HG03342 (cell line): ENCODE data around the gene SLC25A17.
"Not testable (repeated sequence)": the region's sequence is repeated elsewhere in the genome, so short reads cannot be mapped to it uniquely, and the experiment has no call there.

Source experiments
- ATAC-seq: cut with Tn5 transposase; IDR thresholded peaks from one replicate; pipeline ENCODE4 v1.9.1; 2021; ENCODE audit warnings: mild to moderate bottlenecking, moderate library complexity; ENCODE audit not compliant: unreplicated experiment

Gene SLC25A17

DNA sequence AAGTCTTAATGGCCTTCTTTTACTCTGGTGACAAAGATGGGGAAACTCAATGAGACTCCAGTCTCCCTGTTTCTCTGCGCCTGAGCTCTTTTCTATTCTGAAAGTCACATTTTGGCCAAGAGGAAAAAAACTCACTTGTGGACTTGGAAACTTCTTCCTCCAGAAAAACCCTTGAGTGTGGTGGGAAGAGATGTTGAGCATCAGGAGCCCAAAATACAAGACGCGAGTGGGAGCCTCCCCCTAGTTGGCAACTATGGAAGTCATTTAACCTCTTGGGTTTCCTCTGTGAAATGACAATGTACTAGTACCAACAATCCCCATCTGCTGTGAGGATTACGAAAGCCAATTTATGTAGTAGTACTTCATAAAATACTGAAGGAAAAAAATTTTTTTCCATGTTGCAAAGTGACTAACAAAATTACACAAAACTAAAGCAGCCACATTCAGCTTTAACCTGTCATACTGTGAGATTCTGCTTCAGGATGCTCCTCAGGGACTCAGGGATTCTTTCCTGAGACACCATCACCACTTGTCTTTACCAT lies 524 bp upstream of the SLC25A17 start:
- no peak for ATAC-seq

DNA sequence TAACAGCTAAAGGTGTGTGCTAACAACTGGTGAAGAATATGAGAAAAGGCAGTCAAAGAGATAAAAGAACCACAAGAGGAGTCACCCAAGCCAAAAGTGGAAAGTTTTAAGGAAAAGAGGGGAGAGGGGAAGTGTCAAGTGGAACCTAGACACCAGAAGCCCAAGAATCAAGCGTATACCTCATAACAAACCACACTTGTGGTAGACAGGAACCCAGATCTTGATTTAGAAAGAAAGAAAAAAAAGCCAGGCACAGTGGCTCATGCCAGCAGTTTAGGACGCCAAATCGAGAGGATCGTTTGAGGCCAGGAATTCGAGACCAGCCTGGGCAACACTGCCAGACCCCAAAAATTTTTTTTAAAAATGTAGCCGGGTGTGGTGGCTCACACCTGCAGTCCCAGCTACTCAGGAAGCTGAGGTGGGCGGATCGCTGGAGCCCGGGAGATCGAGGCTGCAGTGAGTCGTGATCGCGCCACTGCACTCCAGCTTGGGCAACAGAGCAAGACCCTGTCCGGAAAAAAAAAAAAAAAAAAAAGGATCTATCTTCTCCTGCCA lies 877 bp downstream of the SLC25A17 start:
- ATAC-seq = no peak

DNA sequence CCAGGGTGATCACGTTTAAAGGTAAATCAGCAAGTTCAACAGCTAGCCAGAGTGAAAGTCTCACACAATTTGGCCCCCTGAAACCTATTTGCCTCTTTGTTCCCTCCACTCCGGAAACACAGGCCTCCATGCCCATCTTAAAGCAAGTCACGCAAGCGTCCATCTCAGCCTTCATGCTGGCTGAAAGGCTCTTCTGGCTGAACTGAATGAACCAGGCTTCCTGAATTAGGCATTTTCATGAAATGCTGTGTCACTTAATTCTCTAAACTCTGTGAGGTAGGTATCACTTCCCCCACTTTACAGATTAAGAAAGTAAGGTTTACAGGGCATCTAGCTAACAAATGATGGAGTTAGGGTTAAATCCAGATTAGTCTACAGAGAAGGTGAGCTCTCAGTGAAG lies 1.4 kb downstream of the SLC25A17 start:
- ATAC-seq = no peak

DNA sequence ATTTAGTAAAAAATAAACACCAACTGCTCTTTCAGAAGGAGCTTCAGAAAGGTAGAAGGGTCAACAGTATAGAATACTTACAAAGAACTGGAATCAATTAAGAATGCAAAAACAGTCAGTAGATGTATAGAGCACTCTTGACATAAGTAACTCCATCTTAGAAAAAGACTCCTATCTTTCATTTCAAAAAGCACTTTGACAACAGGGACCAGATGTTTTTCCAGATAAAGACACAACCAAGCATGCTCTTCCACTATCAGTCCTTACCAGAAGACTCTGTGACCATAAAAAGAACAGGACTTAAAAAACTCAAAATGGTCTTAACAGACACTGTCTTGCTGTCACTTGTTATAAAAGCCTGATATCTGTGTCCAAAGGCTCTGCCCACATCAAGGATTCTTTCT lies 5.2 kb downstream of the SLC25A17 start:
- no peak for ATAC-seq

DNA sequence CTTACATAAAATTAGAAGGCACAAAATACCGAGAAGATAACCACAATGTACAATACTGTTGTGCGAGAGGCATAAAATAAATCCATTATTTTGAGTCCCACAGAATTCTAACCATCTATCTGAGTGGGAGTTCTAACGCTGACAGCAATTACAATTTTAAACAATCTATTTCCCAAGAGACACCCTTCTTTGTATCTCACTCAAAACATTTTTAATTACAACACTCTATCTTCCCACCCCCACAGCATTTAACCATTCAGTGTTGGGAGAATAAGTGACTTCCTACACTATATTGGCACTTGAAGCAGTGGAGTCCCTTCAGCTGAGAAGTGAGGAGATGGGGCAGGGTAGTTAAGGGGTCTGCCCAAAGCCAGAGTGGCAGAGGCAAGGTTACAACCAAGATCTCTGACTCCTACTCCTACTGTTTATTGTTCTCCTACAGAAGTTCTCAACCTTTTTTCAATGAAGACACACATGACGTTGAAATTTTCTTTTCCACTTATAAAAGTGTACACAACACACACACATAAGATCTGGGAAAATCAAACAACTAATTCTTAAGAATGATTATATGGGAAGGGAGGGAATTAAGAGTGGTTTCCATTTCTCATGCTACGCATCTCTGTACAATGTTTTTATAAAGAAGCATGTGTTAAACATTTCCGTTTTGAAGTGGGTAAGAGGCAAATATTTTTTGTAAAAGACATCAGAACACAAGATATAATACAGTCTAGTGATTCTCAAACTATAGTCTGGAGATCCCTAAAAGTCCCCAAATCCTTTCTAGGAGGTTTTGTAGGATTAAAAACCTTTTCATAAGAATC lies 10.9 kb downstream of the SLC25A17 start:
- no peak for ATAC-seq

DNA sequence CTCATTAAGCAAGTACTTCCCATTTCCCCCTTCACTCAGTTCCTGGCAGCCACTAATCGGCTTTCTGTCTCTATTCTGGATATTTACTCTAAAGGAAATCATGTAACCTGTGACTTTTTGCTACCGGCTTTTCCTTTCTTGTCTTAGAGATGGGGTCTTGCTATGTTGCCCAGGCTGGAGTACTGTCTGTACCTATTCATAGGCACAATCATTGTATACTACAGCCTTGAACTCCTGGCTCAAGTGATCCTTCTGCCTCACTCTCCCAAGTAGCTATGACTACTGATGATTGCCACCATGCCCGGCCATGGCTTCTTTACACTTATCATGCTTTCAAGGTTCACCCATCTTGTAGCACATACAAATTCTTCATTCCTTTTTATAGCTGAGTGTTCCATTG lies 12.4 kb downstream of the SLC25A17 start:
- ATAC-seq = no peak

DNA sequence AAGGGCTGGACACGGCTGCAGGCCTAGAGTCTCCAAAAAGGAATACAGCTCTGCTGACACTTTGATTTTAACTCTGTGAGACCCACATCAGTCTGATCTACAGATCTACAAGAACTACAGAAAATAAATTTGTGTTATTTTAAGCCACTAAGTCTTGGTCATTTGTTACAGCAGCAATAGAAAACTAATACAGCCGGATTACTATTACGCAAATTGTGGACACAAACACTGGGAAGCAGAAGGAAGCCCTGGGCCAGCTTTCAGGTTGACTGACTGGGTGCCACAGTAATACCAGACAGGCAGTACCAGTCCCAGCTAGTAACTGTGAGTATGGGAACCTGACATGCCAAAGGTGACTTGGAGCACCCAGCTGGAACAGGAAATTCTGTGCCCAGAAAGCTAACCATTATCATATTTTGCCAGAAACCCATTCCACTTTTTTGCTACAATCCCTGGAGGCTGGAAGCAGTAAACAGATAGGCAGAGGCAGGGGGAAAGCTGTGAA lies 13.4 kb downstream of the SLC25A17 start:
- ATAC-seq = no peak

DNA sequence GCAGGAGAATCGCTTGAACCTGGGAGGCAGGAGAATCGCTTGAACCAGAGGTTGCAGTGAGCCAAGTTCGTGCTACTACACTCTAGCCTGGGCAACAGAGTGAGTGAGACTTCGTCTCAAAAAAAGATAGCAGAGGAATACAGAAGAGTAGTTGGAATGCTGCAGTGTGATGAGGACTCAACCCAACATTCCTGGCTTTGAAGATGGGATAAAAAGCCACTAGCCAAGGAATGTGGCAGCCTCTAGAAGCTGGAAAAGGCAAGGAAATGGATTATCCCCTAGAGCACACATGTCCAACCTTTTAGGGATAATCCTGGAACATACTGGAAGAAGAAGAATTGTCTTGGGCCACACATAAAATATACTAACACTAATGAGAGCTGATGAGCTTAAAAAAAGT lies 13.9 kb downstream of the SLC25A17 start:
- ATAC-seq = no peak

DNA sequence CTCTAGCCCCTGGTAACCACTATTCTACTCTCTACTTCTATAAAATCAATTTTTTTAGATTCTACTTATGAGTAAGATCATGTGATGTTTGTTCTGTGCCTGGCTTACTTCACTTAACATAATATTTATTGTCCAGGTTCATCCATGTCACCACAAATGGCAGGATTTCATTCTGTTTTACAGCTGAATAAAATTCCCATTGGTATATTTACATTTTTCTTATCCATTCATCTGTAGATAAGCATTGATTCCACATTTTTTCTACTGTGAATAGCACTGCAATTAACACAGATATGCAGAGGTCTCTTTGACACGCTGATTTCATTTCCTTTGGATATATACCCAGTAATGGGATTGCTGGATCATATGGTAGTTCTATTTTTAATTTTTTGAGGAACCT lies 15.8 kb downstream of the SLC25A17 start:
- ATAC-seq = no peak

DNA sequence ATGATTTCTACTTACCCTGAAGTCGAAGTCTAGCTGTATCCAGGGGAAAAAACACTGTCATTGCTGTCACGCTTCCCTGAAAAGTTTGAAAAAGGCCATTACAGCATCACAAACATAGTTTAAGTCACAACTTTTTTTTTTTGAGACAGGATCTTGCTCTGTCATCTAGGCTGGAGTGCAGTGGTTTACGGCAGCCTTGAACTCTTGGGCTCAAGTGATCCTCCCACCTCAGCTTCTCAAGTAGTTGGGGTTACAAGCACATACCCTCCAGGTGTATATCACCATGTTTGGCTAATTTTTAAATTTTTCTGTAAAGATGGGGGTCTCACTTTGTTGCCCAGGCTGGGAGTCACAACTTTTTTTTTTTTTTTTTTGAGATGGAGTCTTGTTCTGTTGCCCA lies 20.1 kb downstream of the SLC25A17 start:
- no peak for ATAC-seq

DNA sequence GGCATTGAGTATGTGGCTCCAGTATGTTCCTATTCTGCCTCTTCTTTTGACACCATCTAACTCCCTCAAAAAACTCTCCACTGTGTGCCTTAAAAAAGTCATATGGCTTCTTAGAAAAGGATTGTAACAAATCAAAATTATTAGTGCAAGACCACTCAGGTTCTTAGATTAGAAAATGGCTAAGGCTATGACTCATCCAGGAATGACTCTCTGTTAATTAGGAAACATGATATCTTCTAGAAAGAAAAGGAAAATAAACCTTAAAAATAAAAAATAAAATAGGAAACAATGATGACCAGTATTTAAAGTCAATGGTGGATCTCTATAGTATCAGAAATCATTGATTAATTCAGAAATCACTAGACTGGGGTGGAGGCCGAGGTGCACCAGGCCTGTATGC lies 21.7 kb downstream of the SLC25A17 start:
- ATAC-seq = no peak

DNA sequence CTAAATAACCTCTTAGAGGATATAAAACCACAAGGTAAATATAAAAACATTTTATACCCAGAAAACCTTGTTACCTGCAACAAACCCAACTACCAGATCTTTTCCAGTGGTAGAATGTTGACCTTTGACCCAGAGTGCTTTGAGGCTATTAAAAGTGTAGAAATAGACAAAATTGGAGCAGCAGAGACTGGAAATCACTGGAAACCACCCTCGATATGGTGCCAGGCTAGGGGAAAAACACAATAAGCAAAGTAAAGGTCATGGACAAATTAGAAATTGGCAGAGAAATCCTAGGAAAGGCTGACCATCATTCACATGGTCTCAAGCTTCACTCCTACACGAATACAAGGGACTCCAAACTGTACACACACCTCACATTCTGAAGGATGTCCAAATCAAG lies 26.7 kb downstream of the SLC25A17 start:
- no peak for ATAC-seq

DNA sequence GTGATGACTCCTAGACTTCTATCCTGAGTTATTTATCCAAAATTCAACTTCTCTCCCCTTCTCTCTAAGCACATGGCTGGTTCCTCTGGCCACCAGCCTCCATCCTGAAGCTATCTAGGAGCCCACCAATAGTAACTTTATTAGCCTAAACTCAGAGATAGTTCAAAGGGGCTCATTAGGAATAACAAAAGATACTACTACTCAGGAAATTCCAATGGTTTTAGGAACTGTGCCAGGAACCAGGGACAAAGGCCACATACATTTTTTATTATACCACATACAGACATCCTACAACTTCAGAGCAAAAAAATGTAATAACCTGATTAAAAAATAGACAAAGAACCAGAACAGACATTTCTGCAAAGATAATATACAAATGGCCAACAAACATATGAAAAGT lies 27.9 kb downstream of the SLC25A17 start:
- ATAC-seq = no peak

DNA sequence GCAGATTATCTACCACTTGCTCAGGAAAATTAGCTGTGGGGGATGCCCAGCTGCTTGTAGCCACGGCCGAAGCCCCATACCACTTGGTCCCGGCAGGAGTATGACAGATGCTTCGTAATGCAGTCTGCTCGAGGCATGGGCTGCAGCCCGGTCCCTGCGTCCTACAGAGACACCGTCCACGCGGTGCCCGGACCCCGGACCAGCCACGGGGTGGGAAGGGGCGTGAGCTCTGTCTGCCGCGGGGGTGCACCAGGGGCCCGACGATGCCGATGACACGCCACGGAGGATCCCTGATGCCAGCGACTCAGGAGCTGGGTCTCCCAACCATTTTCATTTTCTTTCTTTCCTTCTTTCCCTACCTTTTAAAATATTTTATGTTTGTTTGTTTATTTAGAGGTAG lies 30.0 kb downstream of the SLC25A17 start:
- ATAC-seq = no peak

DNA sequence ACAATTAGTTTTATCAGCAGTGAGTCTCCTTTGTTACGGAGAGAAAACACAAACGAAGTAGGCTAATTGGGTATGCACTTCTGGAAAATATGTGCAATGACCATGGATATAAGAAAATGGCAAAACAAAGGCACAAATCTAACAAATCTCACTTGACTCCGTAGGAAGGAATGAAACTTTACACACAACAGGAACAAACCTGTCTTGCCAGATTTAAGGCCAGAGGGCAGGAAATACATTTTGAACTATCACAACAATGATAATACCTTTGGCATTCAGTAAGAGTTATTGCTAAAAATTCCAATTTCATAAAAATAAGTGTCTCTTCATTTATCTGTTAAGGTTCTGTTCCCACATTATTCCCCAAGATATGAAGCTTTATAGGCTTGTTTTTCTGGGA lies 36.6 kb downstream of the SLC25A17 start:
- ATAC-seq = no peak

DNA sequence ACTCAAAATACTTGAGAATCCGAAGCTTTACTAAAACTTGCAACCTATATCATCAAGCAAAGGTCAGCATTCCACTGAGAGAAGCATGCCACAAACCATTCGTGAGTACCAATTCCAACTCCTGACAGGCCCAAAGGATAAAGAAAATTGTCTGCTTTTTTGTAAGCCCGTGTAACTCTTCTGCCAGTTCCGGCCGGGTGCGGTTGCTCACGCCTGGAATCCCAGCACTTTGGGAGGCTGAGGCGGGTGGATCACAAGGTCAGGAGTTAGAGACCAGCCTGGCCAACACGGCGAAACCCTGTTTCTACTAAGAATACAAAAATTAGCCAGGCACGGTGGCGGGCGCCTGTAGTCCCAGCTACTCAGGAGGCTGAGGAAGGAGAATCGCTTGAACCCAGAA lies 37.4 kb downstream of the SLC25A17 start:
- not testable (repeated sequence) for ATAC-seq

DNA sequence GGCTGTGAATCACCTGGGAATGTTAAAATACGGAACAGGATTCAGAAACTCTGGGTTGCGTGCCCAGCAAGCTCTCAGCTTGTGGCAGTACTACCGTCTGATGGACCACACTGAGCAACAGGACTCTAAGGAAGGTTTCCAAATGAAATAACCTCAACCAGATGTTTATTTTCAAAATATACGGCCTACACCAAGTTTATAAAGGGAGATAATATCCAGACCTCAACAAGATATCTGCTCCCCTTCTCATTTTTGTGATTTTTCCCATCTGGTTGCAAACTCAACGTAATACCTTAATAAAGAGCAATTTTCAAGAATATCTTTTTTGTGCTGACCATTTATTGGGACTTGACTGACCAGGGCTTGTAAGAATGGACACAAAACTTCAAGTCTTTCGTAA lies 49.4 kb downstream of the SLC25A17 start:
- no peak for ATAC-seq

DNA sequence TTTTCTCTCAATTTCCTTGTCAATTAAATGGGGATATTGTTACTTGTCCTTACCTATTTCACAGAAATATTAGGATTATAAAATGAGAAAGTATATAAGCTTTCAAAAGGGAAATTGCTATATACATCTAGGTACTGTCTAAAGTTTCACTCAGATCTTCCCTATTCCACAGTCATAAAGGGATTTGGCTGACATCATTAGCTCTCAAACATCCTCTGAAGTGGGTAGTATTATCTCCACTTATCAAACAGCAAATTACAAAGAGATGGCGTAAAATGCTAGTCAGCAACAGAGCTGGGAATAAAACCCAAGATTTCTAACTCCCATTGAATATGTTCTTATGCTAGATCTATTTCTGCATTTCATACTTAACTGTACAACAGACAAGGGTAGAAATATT lies 50.9 kb downstream of the SLC25A17 start:
- no peak for ATAC-seq

DNA sequence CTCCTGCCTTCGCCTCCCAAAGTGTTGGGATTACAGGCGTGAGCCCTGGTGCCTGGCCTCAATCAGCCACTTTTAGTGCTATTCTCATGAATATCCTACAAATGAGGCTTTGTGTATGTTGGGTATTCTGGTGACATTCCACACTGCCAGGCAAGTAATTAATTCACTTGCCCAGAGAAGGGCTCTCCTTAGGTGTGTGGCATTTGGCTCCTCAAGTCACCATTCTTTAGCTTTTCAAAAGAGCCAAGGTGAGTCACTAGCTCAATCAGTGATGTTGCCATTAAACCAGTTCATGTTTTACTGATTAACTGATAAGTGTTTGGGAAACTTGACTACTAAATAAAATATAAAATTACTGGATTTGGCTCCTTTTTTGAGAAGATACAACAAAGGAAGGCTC lies 52.2 kb downstream of the SLC25A17 start:
- ATAC-seq = no peak

DNA sequence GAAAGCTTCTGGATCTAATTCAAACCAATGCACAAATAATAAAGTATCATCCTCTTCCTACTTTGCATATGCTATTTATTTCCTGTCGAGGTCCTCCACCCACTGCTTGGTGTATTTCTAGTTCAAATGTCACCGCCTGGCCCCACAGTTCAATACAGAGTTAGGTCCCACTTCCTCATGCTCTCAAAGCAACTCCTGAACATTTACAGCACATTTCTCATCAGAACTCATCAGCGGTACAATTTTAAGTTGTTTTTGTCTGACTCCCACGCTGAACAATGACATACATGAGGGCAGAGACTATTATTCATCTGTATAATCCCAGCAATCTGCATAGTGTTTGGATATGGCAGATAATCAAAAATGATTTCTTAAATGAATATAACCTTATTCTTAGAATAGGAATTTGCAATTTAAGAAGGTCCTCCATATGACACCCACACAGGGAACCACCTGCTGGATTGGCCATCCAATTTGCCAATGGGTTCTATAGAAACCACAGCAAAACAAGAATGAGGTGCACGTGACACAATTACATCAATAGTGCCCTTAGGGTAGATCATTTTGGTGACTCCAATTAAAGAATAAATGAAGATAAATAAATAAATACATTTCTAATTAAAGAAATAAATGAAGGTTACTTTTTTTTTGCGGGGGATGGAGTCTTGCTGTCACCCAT lies 54.2 kb downstream of the SLC25A17 start:
- no peak for ATAC-seq

DNA sequence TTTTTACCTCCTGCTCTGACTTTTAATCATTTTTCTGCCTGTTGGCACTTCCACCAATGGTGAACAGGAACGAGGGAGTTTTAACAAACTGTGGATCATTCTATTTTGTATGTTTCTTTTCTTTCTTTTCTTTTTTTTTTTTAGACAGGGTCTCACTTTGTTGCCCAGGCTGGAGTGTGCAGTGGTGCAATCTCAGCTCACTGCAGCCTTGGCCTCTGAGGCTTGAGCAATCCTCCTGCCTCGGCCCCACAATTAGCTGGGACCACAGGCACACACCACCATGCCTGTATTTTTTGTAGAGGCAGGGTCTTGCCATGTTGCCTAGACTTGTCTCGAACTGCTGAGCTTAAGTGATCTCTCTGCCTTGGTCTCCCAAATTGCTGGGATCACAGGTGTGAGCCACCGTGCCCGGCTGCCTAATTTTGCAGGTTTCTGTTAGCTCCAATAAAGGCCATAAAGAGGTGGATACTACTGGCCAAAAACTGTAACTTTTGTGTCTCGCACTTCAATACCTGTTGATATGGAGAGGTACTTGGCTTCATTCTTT lies 59.8 kb downstream of the SLC25A17 start:
- ATAC-seq = no peak
